Stimulated activated naive CD4-positive, alpha-beta T cell treated with Interleukin-2 at 50 U/mL for 16 hours (primary cell): ENCODE results near the gene GUCY1B1.

Source experiments
- DNase-seq: peaks from one replicate; lab custom pipeline; 2025; lab: John Stamatoyannopoulos, UW

The GUCY1B1 gene

DNA sequence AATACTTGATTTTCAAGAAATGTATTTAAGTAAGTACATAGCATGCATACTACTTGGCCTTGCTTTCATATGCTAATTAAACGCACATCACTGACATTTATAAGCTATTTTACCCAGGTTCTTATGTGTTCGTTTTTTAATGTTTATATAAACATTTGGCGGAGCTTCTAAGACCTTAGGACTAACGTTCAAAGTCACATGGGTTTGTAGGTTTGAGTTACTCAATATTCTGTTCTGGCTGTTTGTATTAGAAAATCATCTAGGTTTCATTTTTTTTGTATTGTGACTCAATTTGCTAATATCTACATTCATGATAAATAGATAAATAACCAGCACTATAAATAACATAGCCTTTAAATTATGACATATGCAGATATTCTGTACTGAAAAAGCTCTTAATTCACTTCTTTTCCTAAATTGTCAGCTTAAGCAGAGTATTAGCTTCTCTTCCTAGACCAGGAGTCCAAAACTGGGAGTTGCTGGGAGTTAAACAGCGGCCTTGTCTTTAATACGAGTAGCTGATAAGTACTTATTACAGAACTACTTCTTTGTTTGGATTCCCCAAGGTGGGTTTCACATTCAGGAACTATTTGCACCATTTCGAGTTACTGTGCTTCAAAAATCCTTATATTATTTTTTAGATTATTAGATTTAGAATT, 42.0 kb downstream of the GUCY1B1 start:
- DNase-seq: no peak

DNA sequence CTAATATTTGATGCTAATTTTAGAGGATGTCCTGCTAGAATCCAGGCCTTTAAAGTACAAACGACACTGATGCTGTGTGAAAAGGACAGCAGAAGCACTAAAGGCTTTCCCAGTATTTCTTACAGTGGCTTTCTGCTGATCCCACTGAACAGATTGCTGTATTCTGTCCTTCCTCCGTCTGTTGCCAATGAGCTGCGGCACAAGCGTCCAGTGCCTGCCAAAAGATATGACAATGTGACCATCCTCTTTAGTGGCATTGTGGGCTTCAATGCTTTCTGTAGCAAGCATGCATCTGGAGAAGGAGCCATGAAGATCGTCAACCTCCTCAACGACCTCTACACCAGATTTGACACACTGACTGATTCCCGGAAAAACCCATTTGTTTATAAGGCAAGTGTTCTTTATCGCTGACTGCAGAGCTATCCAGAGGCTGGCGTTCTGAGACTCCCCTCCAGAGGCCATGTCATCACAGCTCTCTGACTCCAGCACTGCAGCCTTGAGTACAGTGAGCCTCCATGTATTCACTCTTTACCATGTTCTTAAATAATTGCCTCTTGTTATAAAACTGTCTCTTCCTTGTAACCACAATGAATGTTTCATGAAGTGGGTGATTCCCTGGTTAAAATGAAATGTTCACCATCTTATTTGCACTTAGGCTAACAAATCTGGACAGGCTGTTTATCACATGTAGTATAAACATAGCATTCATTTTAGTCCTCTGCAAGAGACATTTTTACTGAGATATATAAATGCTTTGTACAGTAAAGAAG, 43.6 kb downstream of the GUCY1B1 start:
- DNase-seq: no peak

DNA sequence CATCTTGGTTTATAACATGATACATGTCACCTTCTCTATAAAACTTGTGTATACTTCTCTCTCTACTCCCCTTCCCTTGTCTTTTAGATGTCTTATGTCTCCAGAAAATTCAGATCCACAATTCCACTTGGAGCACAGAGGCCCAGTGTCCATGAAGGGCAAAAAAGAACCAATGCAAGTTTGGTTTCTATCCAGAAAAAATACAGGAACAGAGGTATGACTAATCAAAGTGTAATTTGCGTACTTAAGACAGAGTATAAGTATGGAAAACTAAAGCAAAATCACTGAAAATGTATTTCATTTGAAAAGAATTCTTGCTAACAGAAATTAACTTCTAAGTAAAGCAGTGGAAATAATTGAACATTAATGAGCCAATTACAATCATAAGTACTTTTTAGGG, 46.2 kb downstream of the GUCY1B1 start:
- DNase-seq: no peak

DNA sequence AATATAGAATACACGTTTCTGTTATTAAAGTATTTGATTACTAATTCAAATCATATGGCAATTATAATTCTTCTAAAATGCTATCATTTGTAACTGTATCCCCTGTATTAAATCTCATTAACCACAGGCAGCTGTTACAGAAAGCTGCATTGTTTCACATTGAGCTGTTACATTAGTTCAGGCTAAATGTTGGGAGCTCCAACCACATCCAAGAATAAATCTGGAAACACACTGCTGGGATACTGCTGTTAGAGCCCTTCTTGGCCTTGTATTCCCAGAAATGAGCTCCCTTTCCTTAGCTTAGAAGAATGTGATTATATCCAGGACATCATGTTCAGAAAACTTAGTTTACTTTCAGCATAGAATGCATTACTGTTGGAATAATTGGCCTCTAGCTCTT, 48.2 kb downstream of the GUCY1B1 start:
- DNase-seq: no peak

DNA sequence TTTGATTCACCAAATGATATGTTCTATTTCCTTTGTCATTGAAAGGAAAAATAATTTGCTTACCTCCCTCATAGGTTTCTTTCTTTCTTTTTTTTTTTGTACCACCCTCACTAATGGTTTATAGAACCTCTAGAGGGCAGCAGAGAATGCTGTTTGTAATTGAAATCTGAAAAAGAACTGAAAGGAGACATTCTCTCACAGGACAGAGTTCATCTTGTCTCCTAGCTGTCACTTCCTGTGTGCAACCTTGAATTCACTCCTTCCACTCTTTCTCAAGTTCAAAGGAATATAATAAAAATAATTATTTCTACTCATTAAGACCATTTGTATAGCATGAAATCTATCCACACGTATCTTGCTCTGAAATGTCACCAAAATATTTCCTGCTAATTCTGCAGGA, 51.0 kb downstream of the GUCY1B1 start:
- DNase-seq: no peak

DNA sequence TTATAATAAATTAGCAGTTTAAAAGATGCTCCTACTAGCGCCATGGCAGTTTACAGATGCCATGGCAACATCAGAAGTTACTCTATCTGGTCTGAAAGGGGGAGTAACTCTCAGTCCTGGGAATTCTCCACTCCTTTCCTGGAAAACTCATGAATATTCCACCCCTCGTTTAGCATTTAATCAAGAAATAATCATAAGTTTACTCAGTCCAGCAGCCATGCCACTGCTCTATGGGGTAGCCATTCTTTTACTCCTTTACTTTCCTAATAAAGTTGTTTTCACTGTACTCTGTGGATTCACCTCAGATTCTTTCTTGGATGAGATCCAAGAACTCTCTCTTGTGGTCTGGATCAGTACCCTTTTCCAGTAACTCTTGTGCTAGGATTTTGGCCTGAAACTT, 52.3 kb downstream of the GUCY1B1 start:
- no peak for DNase-seq

DNA sequence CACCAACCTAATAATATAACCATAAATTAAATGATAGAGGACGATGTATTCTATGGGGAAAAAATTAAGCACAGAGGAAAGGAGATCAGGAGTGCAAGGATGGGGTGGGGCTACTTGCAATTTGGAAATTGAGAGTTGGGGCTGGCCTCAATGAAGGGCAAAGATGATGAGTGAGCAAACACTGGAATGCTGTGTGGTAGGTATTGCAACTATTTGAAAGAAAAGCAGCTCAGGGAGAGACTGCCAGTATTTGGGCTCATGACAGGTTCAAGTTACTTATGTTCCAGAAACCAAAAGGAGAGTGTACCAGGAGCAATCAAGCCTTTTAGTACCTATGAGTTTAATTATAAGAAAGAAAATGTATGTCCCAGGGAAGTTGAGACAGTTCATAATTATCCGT, 59.8 kb downstream of the GUCY1B1 start:
- no peak for DNase-seq

DNA sequence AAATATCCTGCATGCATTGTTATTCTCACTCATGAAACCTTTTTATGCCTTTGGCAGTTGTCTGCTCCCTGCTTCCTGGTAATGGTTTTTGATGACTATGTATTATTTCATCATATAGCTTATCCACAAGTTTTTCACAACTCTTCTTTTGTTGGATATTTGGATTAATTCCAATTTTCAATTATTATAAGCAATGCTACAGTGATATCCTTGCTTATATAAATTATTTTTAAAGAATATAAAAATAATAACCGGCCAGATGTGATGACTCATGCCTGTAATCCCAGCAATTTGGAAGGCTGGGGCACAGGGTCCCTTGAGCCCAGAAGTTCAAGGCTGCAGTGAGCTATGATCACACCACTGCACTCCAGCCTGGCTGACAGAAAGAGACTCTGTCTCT, 60.2 kb downstream of the GUCY1B1 start:
- DNase-seq: no peak

DNA sequence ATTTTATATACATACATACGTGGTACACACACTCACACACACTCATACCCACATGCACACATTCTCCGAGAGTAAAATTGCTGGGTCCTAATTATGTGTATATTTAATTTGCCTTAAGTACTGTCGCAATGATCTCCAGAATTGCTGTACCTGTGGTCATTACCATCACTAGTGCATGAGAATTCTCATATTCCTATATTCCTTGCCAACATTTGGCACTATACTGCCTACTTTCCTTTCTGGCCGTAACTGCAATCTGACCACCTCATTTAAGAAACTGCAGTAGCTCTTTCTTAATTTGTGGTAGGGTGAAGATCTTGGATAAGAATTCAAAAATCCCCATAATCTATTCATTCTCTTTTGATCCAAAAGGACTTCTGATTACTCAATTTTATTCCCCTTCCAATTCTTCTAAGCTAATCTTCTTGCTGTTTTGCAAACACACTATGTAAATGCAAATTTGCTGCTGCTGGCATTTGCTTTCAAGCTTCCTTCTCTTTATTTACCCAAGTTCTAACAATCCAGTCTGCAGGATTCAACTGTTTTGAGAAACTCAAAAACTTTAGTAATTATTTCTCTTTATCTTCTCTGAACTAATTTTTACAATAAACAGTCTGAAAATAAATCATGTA, 62.2 kb downstream of the GUCY1B1 start:
- no peak for DNase-seq

DNA sequence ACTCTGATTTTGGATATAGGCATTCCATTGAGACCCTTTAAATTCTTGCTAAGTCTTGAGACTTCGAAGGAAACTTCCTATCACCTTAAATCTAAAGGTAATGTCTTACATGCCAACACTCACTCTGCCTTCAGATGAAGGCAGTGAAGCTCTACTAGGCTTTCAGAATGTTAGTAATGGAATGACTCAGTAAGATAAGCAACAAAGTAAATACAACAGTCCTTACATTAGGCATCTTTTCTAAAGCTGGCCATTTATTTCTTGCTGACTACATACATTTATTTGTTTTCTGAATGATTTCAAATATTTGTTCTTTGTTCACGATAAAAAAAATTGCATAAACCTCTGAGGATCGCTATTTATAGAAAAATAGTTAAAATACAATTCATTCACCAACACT, 63.8 kb downstream of the GUCY1B1 start:
- DNase-seq: no peak

DNA sequence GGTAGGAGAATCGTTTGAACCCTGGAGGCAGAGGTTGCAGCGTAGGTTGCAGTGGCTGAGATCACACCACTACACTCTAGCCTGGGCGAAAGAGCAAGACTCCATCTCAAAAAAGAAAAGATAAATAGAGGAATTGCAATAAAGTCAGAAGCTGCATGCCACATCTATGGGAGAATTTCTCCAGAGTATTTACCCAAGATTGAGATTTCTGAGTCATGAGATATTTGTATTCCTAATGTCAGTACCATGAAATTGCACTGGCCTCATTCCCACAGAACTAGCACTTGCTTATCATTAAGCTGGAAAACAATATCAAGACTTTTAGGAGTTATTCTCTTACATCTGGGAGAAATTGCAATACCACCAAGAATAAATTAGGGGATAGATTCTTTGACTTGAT, 69.8 kb downstream of the GUCY1B1 start:
- DNase-seq: no peak

DNA sequence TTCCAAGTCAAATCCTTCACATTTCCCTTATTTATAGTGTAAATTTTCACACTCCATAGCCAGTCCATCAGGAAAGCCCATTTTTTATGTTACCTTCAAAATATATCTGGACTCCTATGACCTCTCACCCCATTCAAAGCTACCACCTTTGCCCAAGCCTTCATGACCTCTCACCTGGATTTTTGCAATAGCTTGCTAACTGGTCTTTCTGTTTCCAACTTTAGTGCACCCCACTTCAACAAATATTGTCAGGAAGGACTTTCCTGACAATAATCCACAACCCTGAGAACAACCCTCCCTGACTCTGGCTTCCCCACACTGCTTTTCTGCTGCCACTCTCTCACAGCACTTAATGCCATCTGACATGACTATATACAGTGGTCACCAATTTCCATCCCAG, 73.8 kb downstream of the GUCY1B1 start:
- DNase-seq: no peak

DNA sequence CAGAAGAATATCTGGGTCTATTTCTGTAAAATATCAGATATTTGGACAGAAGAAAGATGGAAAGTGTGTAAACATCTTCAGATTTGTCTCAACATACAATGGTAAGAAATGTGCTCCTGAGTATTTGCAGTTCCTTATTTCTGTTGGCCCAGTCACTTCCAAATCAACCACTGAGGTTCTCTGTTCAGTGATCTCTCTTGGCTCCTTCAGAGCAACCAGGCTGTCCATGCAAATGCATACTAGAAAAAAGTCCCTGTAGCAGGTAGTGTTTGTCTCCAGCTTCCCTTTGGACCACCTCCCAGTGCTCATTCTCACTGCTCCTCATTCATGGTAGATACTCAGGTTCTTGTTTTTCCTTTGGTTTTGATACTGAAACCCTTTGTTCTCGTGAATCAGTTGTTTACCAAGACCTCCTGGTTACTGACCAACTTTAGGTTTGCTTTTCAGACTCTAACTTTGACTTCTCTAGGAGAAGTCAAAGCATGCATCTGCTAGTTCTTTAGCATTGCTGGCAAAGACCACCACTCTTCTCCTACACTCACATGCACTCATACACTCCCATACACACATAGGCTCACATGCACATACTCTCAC, 78.5 kb downstream of the GUCY1B1 start:
- DNase-seq: no peak

DNA sequence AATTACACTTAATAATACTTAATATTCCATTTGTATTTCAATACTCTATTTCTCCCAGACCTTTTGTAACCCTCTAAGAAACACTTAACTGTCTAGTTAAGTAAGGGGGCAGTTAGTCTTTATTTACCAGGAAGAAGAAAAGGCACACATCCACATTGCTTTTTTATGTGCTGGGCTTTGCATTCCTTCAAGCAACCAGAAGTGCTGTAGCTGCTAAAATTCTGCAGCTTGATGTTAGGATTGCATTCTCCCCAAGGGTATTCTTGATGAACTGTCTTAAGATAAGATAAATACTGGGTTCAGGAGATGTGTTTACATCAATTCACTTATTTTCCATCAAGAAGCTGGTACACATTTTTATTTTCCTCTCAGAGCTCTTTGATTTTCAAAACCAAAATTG, 83.3 kb downstream of the GUCY1B1 start:
- no peak for DNase-seq

DNA sequence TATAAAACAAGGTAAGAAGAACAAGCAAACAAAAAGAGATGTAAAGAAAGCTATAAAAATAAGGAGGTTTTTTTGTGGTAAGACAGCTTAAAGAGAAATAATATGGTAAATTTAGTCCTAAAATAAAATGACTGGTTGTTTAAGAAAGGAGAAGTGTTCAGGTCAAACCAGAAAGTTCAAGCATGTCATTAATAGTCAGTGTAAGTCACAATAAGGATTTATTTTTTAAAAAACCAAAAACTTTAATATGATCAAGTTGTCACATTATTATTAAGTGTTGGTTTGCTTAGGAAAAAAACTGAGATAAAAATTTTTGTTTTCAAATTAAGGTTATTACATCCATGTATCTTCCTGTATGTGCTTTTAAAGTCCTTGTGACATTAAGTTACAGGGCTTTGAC, 88.1 kb downstream of the GUCY1B1 start:
- DNase-seq: no peak

DNA sequence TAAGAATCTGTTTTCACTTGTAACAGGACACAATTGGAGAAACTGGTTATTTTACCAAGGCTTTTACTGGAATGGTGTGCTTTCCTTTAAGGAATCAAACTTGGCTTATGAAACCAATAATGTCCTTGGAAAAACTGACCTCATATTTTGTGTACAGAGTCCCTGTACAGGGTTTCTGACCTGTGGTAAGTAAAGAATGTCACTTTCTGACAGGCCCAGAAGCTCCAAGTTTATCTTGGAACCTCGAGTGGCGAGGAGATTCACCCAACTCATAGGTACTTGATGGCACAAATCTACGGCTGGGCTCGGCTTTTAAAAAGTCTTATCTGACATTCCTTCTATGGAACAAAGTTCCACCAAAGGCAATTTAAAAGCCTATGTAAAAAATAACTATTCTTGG, 90.2 kb downstream of the GUCY1B1 start:
- DNase-seq: no peak

DNA sequence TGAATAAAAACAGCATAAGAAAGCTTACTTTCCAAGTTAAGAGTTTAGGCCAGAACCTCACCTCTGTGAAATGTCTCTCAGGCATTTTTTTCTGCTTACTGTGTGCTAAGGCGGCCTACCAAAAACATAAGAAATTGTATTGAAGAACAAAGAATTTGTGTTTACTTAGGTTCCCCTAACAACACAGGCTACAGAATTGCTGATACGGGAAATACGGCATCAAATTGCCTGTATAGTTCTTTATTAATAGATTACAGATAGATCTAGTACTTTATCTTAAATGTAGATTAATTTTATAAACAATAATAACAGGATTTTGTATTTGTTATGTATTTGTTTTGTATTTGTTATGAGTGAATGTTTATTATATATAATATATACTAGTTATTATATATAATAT, 94.4 kb downstream of the GUCY1B1 start:
- no peak for DNase-seq

DNA sequence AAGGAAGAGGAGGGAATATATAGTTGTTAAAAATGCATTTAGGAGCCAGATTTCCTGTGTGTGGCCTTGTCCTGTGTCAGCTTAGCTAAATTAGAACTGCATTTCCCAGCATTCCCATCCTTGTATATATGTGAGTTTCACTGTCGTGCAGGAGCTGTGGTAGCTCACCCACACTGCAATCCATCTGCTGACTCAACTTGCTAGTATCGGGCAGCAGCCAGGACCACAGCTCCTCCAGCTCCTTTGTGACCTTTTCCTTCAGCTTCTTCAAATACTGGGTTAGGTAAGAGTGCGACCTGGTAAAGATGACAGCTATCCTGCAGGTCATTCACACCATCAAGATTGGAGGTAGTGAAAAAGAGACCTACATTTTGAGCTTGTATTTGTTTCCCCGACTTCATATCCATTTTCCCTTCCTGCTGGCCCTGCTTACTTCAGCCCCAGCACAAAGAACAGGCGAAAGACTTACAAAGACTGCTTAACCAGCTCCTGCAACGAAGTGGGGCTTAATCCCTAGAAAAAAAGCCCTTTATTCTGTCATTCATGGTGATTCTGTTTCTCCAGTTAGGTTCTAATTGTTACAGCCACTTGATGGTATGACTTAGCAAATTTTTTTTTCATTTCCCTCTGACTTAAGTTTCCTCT, 95.9 kb downstream of the GUCY1B1 start:
- DNase-seq: no peak

DNA sequence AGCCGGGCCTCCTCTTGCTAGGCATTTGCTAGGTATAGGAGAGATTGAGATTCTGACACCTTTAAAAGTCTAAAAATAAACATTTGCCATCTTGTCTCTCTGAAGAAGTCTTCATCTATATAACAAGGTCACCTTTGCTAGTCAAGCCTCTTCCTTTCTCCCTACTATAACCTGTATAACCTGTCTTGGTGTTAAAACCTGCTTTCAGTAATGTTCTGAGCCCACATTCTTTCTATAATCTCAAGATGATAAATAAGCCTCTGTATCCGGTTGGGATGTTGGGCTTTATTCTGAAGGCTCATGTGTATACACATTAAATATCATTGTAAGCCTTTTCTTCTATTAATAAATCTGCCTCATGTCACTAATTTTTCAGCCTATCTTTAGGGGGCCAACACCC, 97.1 kb downstream of the GUCY1B1 start:
- no peak for DNase-seq
